Endometrial microvascular endothelial cells (primary cell): ENCODE measurements around the gene ARTN. TPM values are rescaled to one million over a fixed set of nuclear protein-coding genes. Genes with fewer than 3 reads are reported as not detected.

ENCODE experiments used
- in situ Hi-C: cut with HindIII; loops from 2 replicates; pipeline ENCODE4 v1.10.0; 2017; ENCODE audit warnings: low sequenced_read_pairs, low pct_unique_long_range_greater_than_20kb; ENCODE audit errors: inconsistent ontology term
- total RNA-seq: library from RNA; depleted of rRNA; stranded (reverse); fragments of >200 nt; gene quantifications from one replicate; pipeline ENCODE4 v1.2.3, GENCODE V29; 2015; ENCODE audit errors: inconsistent ontology term

The ARTN gene
- total RNA-seq: not detected

GRCh38 chr1:43933386-43934100, at the start of gene ARTN:
ARTN (plus strand) TSS chr1:43933801; CDS start chr1:43935657, 1,856 bp downstream.
- in situ Hi-C loops: loop anchor here (10.0 to 25.0 kb wide), 2 partner anchors 96 to 169 kb away; no protein-coding TSS in a partner anchor

GRCh38 chr1:43885279-43885801, 48.3 kb upstream of the ARTN start:
- in situ Hi-C loops: no loop called here

GRCh38 chr1:43887748-43888147, 45.9 kb upstream of the ARTN start:
- in situ Hi-C loops: no loop called here

GRCh38 chr1:43890815-43891214, 42.8 kb upstream of the ARTN start:
- in situ Hi-C loops: no loop called here

- in situ Hi-C loops: no loop called here
Observed at GRCh38 chr1:43893006-43893405, 40.6 kb upstream of the ARTN start.

GRCh38 chr1:43898981-43899380, 34.6 kb upstream of the ARTN start:
- in situ Hi-C loops: no loop called here

- in situ Hi-C loops: no loop called here
Observed at GRCh38 chr1:43900386-43900785, 33.2 kb upstream of the ARTN start.

- in situ Hi-C loops: no loop called here
Observed at GRCh38 chr1:43901196-43901961, 32.2 kb upstream of the ARTN start.

GRCh38 chr1:43902058-43902831, 31.4 kb upstream of the ARTN start:
- in situ Hi-C loops: no loop called here

- in situ Hi-C loops: no loop called here
Observed at GRCh38 chr1:43904660-43905551, 28.7 kb upstream of the ARTN start.

GRCh38 chr1:43908226-43908625, 25.4 kb upstream of the ARTN start:
- in situ Hi-C loops: no loop called here

GRCh38 chr1:43908858-43909257, 24.7 kb upstream of the ARTN start:
- in situ Hi-C loops: no loop called here

GRCh38 chr1:43910343-43910742, 23.3 kb upstream of the ARTN start:
- in situ Hi-C loops: no loop called here

GRCh38 chr1:43912607-43913006, 21.0 kb upstream of the ARTN start:
- in situ Hi-C loops: no loop called here

- in situ Hi-C loops: no loop called here
Observed at GRCh38 chr1:43913051-43913501, 20.5 kb upstream of the ARTN start.

- in situ Hi-C loops: no loop called here
Observed at GRCh38 chr1:43913666-43914360, 19.8 kb upstream of the ARTN start.

GRCh38 chr1:43914576-43915525, 18.8 kb upstream of the ARTN start:
- in situ Hi-C loops: no loop called here
